Endothelial cell of umbilical vein (primary cell): ENCODE results near the gene ATP1A4. TPM values are rescaled to one million over a fixed set of nuclear protein-coding genes. Genes with fewer than 3 reads are reported as not detected.

ENCODE experiments used
- BruUV-seq: library from RNA; stranded (reverse); fragments of 400-500 nt; replicated peaks from 2 replicates; lab custom pipeline; 2021; lab: Mats Ljungman, UMichigan
- CTCF ChIA-PET: fragments of 300-600, 350-600 bp; sonication (Branson Sonifier 250); formaldehyde crosslinking; loops from one replicate; lab custom pipeline; 2021; ENCODE audit warnings: antibody characterized with exemption, inconsistent platforms; lab: Charles Lee
- POLR2A ChIA-PET: fragments of 300-600, 350-600 bp; sonication (Branson Sonifier 250); formaldehyde crosslinking; loops from one replicate; lab custom pipeline; 2021; ENCODE audit warnings: antibody characterized with exemption, inconsistent platforms; lab: Charles Lee
- DNase-seq: peaks from one replicate; pipeline ENCODE4 v3.0.0-alpha.2; 2011; ENCODE audit warnings: low read depth, low spot score
- FAIRE-seq: peaks from 2 replicates; lab custom pipeline; 2011; peaks lifted over from hg19 to GRCh38; lab: Jason Lieb, UNC
- H2AFZ ChIP-seq: 2 replicates; pipeline ENCODE4 v1.6.0; 2012; ENCODE audit warnings: low read depth, low read length, control low read depth, inconsistent platforms
- H3K27ac ChIP-seq: 2 replicates; pipeline ENCODE4 v1.5.1; 2011; ENCODE audit warnings: low read depth, mild to moderate bottlenecking, control low read depth, low read length, moderate library complexity; ENCODE audit not compliant: insufficient read depth
- H3K27me3 ChIP-seq, 2 experiments: 2 replicates each; pipeline versions ENCODE4 v1.6.0 to v1.6.1; 2011; ENCODE audit warnings: low read length in 2 of 2, mixed read lengths in 1 of 2; ENCODE audit not compliant: control insufficient read depth in 2 of 2, insufficient read depth in 2 of 2
- H3K36me3 ChIP-seq, 2 experiments: 2 replicates in 1 of 2; 3 replicates in 1 of 2; pipeline ENCODE4 v1.5.1; 2011; ENCODE audit warnings: low read length in 2 of 2, mild to moderate bottlenecking in 1 of 2, moderate library complexity in 1 of 2; ENCODE audit not compliant: control insufficient read depth in 2 of 2, insufficient read depth in 2 of 2; ENCODE audit errors: extremely low read depth in 1 of 2
- H3K4me1 ChIP-seq: 3 replicates; pipeline ENCODE4 v1.5.1; 2011; ENCODE audit warnings: mild to moderate bottlenecking, low read length; ENCODE audit not compliant: control insufficient read depth, insufficient read depth; ENCODE audit errors: extremely low read depth
- H3K4me2 ChIP-seq: 2 replicates; pipeline ENCODE4 v1.6.1; 2011; ENCODE audit warnings: low read length, control low read depth, mixed read lengths; ENCODE audit not compliant: insufficient read depth
- H3K4me3 ChIP-seq, 3 experiments: fragments of 200-600 bp in 1 of 3; sonication (generic), shearing (Covaris generic) in 1 of 3; replicated peaks in 1 of 3; 2 replicates each; pipeline ENCODE4 v1.5.1; 2011 to 2016; ENCODE audit warnings: control low read depth in 3 of 3, low read length in 3 of 3, mild to moderate bottlenecking in 2 of 3, inconsistent platforms in 1 of 3, low read depth in 1 of 3, moderate library complexity in 1 of 3; ENCODE audit not compliant: insufficient read depth in 1 of 3
- H3K79me2 ChIP-seq: 2 replicates; pipeline ENCODE4 v1.6.0; 2012; ENCODE audit warnings: low read length, inconsistent platforms; ENCODE audit not compliant: control insufficient read depth, insufficient read depth
- H3K9ac ChIP-seq: replicated peaks from 2 replicates; pipeline ENCODE3; 2011; ENCODE audit warnings: low read length, control low read depth; ENCODE audit not compliant: insufficient read depth; ENCODE audit errors: extremely low read depth
- H3K9me1 ChIP-seq: replicated peaks from 3 replicates; pipeline ENCODE4 v1.6.0; 2011; ENCODE audit warnings: mild to moderate bottlenecking, low read length; ENCODE audit not compliant: control insufficient read depth, insufficient read depth; ENCODE audit errors: extremely low read depth
- H3K9me3 ChIP-seq: replicated peaks from 2 replicates; pipeline ENCODE4 v1.5.1; 2012; ENCODE audit warnings: low read length, inconsistent platforms; ENCODE audit not compliant: control insufficient read depth, insufficient read depth
- H4K20me1 ChIP-seq: replicated peaks from 2 replicates; pipeline ENCODE3; 2011; ENCODE audit warnings: mild to moderate bottlenecking, low read length; ENCODE audit not compliant: control insufficient read depth, insufficient read depth; ENCODE audit errors: extremely low read depth
- EZH2 ChIP-seq: IDR thresholded peaks from 2 replicates; pipeline ENCODE4 v1.6.1; 2012; ENCODE audit warnings: borderline replicate concordance, low read depth, mild to moderate bottlenecking, moderate library complexity, low read length, inconsistent platforms; ENCODE audit not compliant: severe bottlenecking
- FOS ChIP-seq: IDR thresholded peaks from 2 replicates; pipeline ENCODE4 v1.6.1; 2011; ENCODE audit warnings: mild to moderate bottlenecking, low read length, moderate library complexity, borderline replicate concordance; ENCODE audit not compliant: insufficient read depth
- GATA2 ChIP-seq: IDR thresholded peaks from 2 replicates; pipeline ENCODE4 v1.7.0; 2011; ENCODE audit warnings: low read depth, mild to moderate bottlenecking, moderate library complexity, mixed read lengths, low read length; ENCODE audit not compliant: insufficient read length, insufficient read depth
- JUN ChIP-seq: IDR thresholded peaks from 2 replicates; pipeline ENCODE4 v1.6.1; 2011; ENCODE audit warnings: borderline replicate concordance, low read depth; ENCODE audit not compliant: insufficient read length, insufficient read depth
- MYC ChIP-seq: IDR thresholded peaks from one replicate; pipeline ENCODE4 v1.6.1; 2011; ENCODE audit warnings: mild to moderate bottlenecking, low read depth, low read length
- POLR2A ChIP-seq: IDR thresholded peaks from 2 replicates; pipeline ENCODE4 v1.6.1; 2012; ENCODE audit warnings: low read depth, mild to moderate bottlenecking, control low read depth, low read length
- POLR2AphosphoS5 ChIP-seq: IDR thresholded peaks from 2 replicates; pipeline ENCODE4 v1.6.1; 2012; ENCODE audit warnings: low read depth, mild to moderate bottlenecking, control low read depth, low read length, moderate library complexity; ENCODE audit not compliant: insufficient read depth
- dilution Hi-C: fragments of 300-500 bp; cut with MboI; formaldehyde crosslinking; loops from one replicate; pipeline ENCODE4 v1.15.0; 2019; ENCODE audit warnings: low sequenced_read_pairs; ENCODE audit not compliant: extremely low pct_ligation_motif_present
- intact Hi-C: fragments of 100-400 bp; cut with micrococcal nuclease; formaldehyde crosslinking; loops from one replicate; pipeline ENCODE4 v1.10.0; 2022
- polyA plus RNA-seq, 4 experiments: library from polyadenylated mRNA; depleted of rRNA in 3 of 4; stranded (reverse) in 3 of 4; unstranded in 1 of 4; fragments of >200 nt; gene quantifications; 2 replicates each; pipeline versions ENCODE4 v1.2.1 to v1.2.3, GENCODE V29; 2011 to 2012; ENCODE audit warnings: missing spikeins in 1 of 4
- total RNA-seq: library from RNA; stranded (reverse); gene quantifications from 2 replicates; pipeline ENCODE4 v1.2.3, GENCODE V29; 2021
- TF ChIP-seq, protein P1 (sequence below): IDR thresholded peaks from 2 replicates; pipeline ENCODE4 v1.6.1; 2011; ENCODE audit not compliant: insufficient read depth, insufficient read length
- TF ChIP-seq, protein P2 (sequence below), 2 donors: IDR thresholded peaks; 1 replicate in 1 of 2; 2 replicates in 1 of 2; pipeline ENCODE4 v1.5.1; 2011; ENCODE audit warnings: low read length in 2 of 2, mild to moderate bottlenecking in 2 of 2, moderate library complexity in 2 of 2, control low read depth in 1 of 2, inconsistent platforms in 1 of 2, low read depth in 1 of 2; ENCODE audit not compliant: insufficient read depth in 1 of 2; ENCODE audit errors: extremely low read depth in 1 of 2

Gene ATP1A4
- total and polyA plus RNA-seq, 2 donors (not counting 3 experiments of a cell fraction or from before 2014, with no cell fraction given), result not detected

DNA sequence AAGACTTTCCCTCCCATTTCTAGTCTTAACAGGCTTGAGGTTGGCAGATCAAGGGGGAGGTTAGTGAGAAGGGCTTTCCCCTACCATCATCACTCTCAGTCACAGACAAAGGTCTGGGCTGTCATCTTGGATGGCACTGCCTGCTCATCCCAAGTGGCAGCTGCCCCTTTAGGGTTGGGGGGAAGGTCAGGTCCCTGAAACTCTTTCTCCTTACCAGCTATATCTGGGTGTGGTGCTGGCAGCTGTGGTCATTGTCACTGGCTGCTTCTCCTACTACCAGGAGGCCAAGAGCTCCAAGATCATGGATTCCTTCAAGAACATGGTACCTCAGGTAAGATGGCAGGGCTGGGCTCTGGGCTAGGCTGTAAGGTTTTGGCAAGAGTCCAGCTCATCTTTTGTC, 27.7 kb upstream of the ATP1A4 start:
- Histone ChIP-seq H3K36me3 (no peaks in the 10 kb centered on the region), H3K4me2 (no peak overlapping the region), H3K27me3 (peaks cover 2% of the 10 kb centered on the region in 2 experiments), H3K27ac (no peak overlapping the region), H3K9me3 (no peaks in the 10 kb centered on the region), H3K9ac (no peak overlapping the region), H3K79me2 (no peaks in the 10 kb centered on the region), H3K9me1 (no peaks in the 10 kb centered on the region), H3K4me3 (no peak overlapping the region), H2AFZ (no peak overlapping the region), H4K20me1 (no peaks in the 10 kb centered on the region), H3K4me1 (no peaks in the 10 kb centered on the region)
- FAIRE-seq (no peak), DNase-seq (no peak)
- dilution Hi-C loops, result no loop called here
- POLR2A ChIA-PET, result no interaction called here
- TF ChIP-seq FOS, result no peak
- TF ChIP-seq, protein P1, sequence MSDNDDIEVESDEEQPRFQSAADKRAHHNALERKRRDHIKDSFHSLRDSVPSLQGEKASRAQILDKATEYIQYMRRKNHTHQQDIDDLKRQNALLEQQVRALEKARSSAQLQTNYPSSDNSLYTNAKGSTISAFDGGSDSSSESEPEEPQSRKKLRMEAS, result no peak
- TF ChIP-seq, protein P2, sequence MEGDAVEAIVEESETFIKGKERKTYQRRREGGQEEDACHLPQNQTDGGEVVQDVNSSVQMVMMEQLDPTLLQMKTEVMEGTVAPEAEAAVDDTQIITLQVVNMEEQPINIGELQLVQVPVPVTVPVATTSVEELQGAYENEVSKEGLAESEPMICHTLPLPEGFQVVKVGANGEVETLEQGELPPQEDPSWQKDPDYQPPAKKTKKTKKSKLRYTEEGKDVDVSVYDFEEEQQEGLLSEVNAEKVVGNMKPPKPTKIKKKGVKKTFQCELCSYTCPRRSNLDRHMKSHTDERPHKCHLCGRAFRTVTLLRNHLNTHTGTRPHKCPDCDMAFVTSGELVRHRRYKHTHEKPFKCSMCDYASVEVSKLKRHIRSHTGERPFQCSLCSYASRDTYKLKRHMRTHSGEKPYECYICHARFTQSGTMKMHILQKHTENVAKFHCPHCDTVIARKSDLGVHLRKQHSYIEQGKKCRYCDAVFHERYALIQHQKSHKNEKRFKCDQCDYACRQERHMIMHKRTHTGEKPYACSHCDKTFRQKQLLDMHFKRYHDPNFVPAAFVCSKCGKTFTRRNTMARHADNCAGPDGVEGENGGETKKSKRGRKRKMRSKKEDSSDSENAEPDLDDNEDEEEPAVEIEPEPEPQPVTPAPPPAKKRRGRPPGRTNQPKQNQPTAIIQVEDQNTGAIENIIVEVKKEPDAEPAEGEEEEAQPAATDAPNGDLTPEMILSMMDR (IDR thresholded peaks at IDR 0.05; ENCODE audit: extremely low read depth in 1 of 2, insufficient read depth in 1 of 2, low read depth in 1 of 2, low read length in 2 of 2), result no peak
- TF ChIP-seq POLR2AphosphoS5, result no peak
- no peak for TF ChIP-seq MYC
- no peak for TF ChIP-seq JUN
- no peak for TF ChIP-seq GATA2
- TF ChIP-seq EZH2, result no peak
- no peak for TF ChIP-seq POLR2A
- CTCF ChIA-PET, result interaction anchor here (1.4 kb wide), 1 partner anchor 15 kb away, joined by 7 read pairs; no protein-coding TSS in a partner anchor
- intact Hi-C loops, result no loop called here
- BruUV-seq, result no TSS peak
